ENCODE data around the gene BAIAP2. TPM values are rescaled to one million over a fixed set of nuclear protein-coding genes. Genes with fewer than 3 reads are reported as not detected.

Gene BAIAP2
- total and polyA plus RNA-seq, 10 donors: 2.8 to 33.2 (median 17.8) TPM

DNA sequence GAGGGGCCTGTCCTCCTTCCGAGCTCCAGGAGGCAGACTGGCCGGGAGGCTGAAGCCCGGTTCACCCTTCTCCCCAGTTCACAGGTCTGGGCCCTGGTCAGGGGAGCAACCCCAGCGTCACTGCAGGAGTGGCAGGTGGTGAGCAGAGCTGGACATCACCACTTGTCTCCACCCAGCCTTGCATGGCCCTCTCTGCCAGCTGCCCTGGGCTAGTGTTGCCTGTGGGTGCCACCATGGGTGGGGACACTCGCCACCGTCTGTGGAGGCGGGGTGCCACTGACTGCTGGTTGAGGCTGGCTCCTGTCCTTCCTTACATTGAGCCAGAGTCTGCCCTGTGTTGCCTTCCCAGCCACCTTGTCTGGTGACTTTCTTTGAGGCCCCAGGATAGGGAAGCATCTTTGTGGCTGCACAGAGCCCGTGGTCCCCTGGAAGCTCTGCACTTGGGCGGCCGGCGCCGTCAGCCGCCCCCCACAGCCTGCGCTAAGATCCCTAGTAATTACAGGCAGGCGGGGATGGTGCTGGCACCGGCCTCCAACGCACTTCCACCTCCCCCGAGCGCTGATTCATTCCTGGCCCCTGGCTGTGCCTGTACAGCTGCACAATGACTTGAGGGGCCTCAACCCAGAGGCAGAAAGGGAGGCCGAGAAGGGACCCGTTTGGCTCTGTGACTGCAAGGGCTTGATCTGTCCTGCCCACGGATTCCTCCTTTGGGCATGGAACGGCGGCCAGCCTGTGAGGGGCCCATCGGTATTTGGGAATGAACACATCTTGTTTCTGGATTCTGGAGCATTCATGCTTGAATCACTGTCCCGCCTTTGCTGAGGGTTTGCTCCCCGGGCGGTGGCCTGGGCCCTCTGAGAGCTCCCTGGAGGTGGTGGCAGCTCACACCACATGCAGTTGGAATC is 5.2 kb downstream of the BAIAP2 start:
- WGBS, 5 donors: 59 to 70% (median 63%) methylated on average over 16 to 28 of the region's 28 CpGs
- no peak overlapping the region for H3K4me3 ChIP-seq
- intact Hi-C loops (cut with DNase I; ENCODE audit: low total_unique reads): no loop called here
- H3K4me1 ChIP-seq: peaks cover 9 to 78% (median 42%) of the 10 kb centered on the region in 6 donors
- H3K27ac ChIP-seq: no peak overlapping the region
- no peak for TF ChIP-seq POLR2A (IDR thresholded peaks at IDR 0.05)
- TF ChIP-seq POLR2AphosphoS5 (IDR thresholded peaks at IDR 0.05): no peak
- TF ChIP-seq, protein P1, sequence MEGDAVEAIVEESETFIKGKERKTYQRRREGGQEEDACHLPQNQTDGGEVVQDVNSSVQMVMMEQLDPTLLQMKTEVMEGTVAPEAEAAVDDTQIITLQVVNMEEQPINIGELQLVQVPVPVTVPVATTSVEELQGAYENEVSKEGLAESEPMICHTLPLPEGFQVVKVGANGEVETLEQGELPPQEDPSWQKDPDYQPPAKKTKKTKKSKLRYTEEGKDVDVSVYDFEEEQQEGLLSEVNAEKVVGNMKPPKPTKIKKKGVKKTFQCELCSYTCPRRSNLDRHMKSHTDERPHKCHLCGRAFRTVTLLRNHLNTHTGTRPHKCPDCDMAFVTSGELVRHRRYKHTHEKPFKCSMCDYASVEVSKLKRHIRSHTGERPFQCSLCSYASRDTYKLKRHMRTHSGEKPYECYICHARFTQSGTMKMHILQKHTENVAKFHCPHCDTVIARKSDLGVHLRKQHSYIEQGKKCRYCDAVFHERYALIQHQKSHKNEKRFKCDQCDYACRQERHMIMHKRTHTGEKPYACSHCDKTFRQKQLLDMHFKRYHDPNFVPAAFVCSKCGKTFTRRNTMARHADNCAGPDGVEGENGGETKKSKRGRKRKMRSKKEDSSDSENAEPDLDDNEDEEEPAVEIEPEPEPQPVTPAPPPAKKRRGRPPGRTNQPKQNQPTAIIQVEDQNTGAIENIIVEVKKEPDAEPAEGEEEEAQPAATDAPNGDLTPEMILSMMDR (IDR thresholded peaks at IDR 0.05 in 8 of 11, conservative IDR thresholded peaks at IDR 0.05 in 3 of 11): no peak
- no peak for DNase-seq
- H3K27me3 ChIP-seq (replicated peaks in 1 of 7): peaks cover 0 to 25% (median 0%) of the 10 kb centered on the region in 7 donors
- H3K9me3 ChIP-seq: no peaks in the 10 kb centered on the region
- H3K36me3 ChIP-seq: no peaks in the 10 kb centered on the region

DNA sequence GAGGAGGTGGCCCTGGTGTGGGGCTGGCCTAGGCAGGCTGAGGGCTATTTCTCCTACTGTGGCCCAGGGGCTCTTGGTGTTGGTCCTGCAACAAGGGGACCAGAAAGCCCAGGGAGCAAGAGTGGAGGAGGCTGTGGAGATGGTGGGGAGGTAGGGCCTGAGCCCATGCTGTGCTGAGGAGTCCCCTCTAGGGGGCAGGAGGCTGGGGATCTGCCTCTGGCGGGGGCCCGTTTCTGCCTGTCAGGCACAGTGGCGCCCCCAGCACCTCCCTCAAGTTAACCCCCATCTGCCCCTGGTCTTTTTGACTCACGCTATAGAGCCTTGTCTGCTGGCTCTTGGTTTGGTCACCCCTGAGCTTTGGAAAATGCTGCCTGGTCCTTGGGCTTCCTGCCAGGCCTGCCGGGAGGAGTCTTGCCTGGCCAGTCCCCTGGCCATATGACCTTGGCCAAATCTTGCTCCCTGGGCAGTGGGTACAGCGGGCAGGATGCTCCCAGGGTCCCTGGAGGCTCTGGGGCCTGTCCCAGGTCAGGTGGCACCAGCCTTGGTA is 5.9 kb downstream of the BAIAP2 start:
- Histone ChIP-seq H3K27me3 (replicated peaks in 1 of 7) (peaks cover 0 to 20% (median 0%) of the 10 kb centered on the region in 7 donors), H3K36me3 (no peaks in the 10 kb centered on the region), H3K9me3 (no peaks in the 10 kb centered on the region), H3K4me3 (no peak overlapping the region), H3K27ac (no peak overlapping the region), H3K4me1 (peaks cover 9 to 81% (median 44%) of the 10 kb centered on the region in 6 donors)
- no peak for DNase-seq
- TF ChIP-seq POLR2A (IDR thresholded peaks at IDR 0.05): no peak
- TF ChIP-seq POLR2AphosphoS5 (IDR thresholded peaks at IDR 0.05): peak in 2 of 3 donors; percentile 18 to 24
- TF ChIP-seq, protein P1 (IDR thresholded peaks at IDR 0.05 in 8 of 11, conservative IDR thresholded peaks at IDR 0.05 in 3 of 11): peak in 7 of 11 experiments; percentile 13 to 51 (median 37)
- WGBS, 5 donors: 37 to 61% (median 46%) methylated on average over 3 to 6 of the region's 6 CpGs
- intact Hi-C loops (cut with DNase I; ENCODE audit: low total_unique reads): no loop called here

DNA sequence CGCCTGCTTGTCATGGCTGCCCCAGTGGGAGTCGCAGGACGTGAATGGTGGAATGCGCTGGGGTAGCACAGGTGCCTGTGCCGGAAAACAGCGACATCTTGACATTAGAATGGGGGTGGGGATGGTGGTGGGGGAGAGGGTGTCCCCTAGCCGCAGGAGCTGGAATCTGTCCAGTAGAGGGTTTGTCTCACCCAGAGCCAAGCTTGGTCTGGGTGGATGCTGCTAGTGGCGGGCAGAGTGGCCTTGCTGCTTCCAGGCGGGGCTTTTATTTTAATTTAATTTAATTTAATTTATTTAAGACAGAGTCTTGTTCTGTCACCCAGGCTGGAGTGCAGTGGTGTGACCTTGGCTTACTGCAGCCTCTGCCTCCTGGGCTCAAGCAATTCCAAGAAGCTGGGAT is 7.7 kb downstream of the BAIAP2 start:
- H3K4me3 ChIP-seq: no peak overlapping the region
- intact Hi-C loops (cut with DNase I; ENCODE audit: low total_unique reads): no loop called here
- H3K27ac ChIP-seq: no peak overlapping the region
- H3K4me1 ChIP-seq: peaks cover 5 to 79% (median 38%) of the 10 kb centered on the region in 6 donors
- H3K9me3 ChIP-seq: no peaks in the 10 kb centered on the region
- WGBS, 5 donors: 89 to 94% (median 92%) methylated on average over 7 to 9 of the region's 9 CpGs
- DNase-seq: no peak
- TF ChIP-seq POLR2A (IDR thresholded peaks at IDR 0.05) (no peak), POLR2AphosphoS5 (IDR thresholded peaks at IDR 0.05) (no peak)
- TF ChIP-seq, protein P1 (IDR thresholded peaks at IDR 0.05 in 8 of 11, conservative IDR thresholded peaks at IDR 0.05 in 3 of 11): no peak
- peaks cover 0 to 5% (median 0%) of the 10 kb centered on the region in 7 donors for H3K27me3 ChIP-seq (replicated peaks in 1 of 7)
- no peaks in the 10 kb centered on the region for H3K36me3 ChIP-seq

DNA sequence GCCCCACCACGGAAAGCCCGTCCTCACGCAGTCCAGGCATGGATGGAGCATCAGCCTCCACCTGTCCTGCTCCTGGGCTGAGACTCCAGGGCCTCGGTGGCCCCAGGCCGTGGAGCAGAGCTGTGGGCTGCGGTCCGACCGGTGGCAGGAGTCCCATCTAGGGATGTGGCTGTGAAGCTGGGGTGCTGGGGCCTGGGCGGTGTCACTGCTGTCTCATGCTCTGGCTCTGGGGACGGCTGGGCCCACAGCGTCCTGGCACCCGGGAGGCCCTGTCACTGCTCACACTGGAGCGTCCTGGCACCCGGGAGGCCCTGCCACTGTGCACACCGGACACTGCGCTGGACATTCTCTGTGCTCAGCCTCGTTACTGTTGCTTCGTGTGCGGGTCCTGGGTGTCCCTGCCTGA is 8.4 kb downstream of the BAIAP2 start:
- 69 to 92% (median 87%) methylated on average over 14 to 19 of the region's 19 CpGs for WGBS, 5 donors
- peaks cover 5 to 77% (median 41%) of the 10 kb centered on the region in 6 donors for H3K4me1 ChIP-seq
- H3K27me3 ChIP-seq (replicated peaks in 1 of 7): no peaks in the 10 kb centered on the region
- H3K4me3 ChIP-seq: no peak overlapping the region
- intact Hi-C loops (cut with DNase I; ENCODE audit: low total_unique reads): no loop called here
- H3K36me3 ChIP-seq: no peaks in the 10 kb centered on the region
- TF ChIP-seq, protein P1 (IDR thresholded peaks at IDR 0.05 in 8 of 11, conservative IDR thresholded peaks at IDR 0.05 in 3 of 11): no peak
- TF ChIP-seq POLR2A (IDR thresholded peaks at IDR 0.05) (no peak), POLR2AphosphoS5 (IDR thresholded peaks at IDR 0.05) (no peak)
- no peaks in the 10 kb centered on the region for H3K9me3 ChIP-seq
- H3K27ac ChIP-seq: peak overlapping the region in 5 of 8 donors; percentile 63 to 74 (median 65)
- peak; percentile 73 for DNase-seq
